Heart right ventricle (tissue), 16 donors: ENCODE data around the gene ZDHHC1. TPM values are rescaled to one million over a fixed set of nuclear protein-coding genes. Genes with fewer than 3 reads are reported as not detected.

ENCODE experiments used
- ATAC-seq, 8 donors: fragments of 200-7000 bp; cut with Tn5 transposase; one replicate each; pipeline ENCODE4 v1.9.1; 2020; ENCODE audit warnings: mild to moderate bottlenecking in 8 of 8, moderate library complexity in 8 of 8, moderate number of reproducible peaks in 1 of 8
- DNase-seq, 2 donors: peaks; one replicate each; pipeline ENCODE4 v3.0.0-alpha.2; 2020
- H3K27ac ChIP-seq, 10 donors: fragments of 200-600 bp; sonication (generic) in 2 of 10; one replicate each; pipeline versions ENCODE4 v1.5.0 to v1.8.0; 2020 to 2022; ENCODE audit warnings: mild to moderate bottlenecking in 3 of 10
- H3K27me3 ChIP-seq, 7 donors: fragments of 200-600 bp; one replicate each; pipeline ENCODE4 v1.8.0; 2021 to 2022; ENCODE audit warnings: mild to moderate bottlenecking in 2 of 7
- H3K36me3 ChIP-seq, 9 donors: fragments of 200-600 bp; sonication (generic) in 1 of 9; one replicate each; pipeline versions ENCODE4 v1.5.0 to v1.8.0; 2020 to 2022; ENCODE audit warnings: mild to moderate bottlenecking in 2 of 9
- H3K4me1 ChIP-seq, 9 donors: fragments of 200-600 bp; sonication (generic) in 1 of 9; one replicate each; pipeline versions ENCODE4 v1.5.0 to v1.8.0; 2020 to 2022; ENCODE audit warnings: mild to moderate bottlenecking in 4 of 9
- H3K4me3 ChIP-seq, 10 donors: fragments of 200-600 bp; sonication (generic) in 2 of 10; one replicate each; pipeline versions ENCODE4 v1.5.0 to v1.8.0; 2020 to 2022; ENCODE audit warnings: mild to moderate bottlenecking in 7 of 10, moderate library complexity in 2 of 10
- H3K9me3 ChIP-seq, 11 donors: fragments of 200-600 bp in 10 of 11; sonication (generic) in 2 of 11; one replicate each; pipeline versions ENCODE4 v1.5.0 to v1.8.0; 2013 to 2022; ENCODE audit warnings: mild to moderate bottlenecking in 2 of 11, control low read depth in 1 of 11, moderate library complexity in 1 of 11
- CTCF ChIP-seq, 9 donors: fragments of 200-600 bp; sonication (generic) in 2 of 9; IDR thresholded peaks; one replicate each; pipeline versions ENCODE4 v1.5.0 to v1.8.0; 2021 to 2022; ENCODE audit warnings: antibody characterized with exemption in 9 of 9, mild to moderate bottlenecking in 5 of 9, moderate library complexity in 1 of 9
- WGBS, 2 donors: extraction: QIAGEN DNeasy Blood & Tissue Kit; methylation state at CpG; one replicate each; pipeline ENCODE4 v1.1.7; 2013; ENCODE audit warnings: inconsistent platforms in 1 of 2; 5-methylcytosine and 5-hydroxymethylcytosine counted together
- intact Hi-C, 10 donors: fragments of 100-400 bp; cut with DNase I; formaldehyde crosslinking; loops; one replicate each; pipeline versions ENCODE4 v1.11.1 to v1.14.2; 2022
- polyA plus RNA-seq, 2 donors: library from polyadenylated mRNA; stranded (reverse); fragments of 200-250 nt; gene quantifications; one replicate each; pipeline ENCODE4 v1.2.3, GENCODE V29; 2013
- total RNA-seq, 10 donors: library from RNA; stranded (reverse); fragmentation: NEBNext Ultra II Directional in 3 of 10; extraction: Animal tissue kit (Norgen Biotek cat#: 25700) in 3 of 10; gene quantifications; one replicate each; pipeline versions ENCODE4 v1.2.1 to v1.2.4, GENCODE V29; 2021 to 2023
- donor health status: Arrhythmogenic right ventricular cardiomyopathy.
- donor health status: ischemic (EF 13 %, LVEDD 7.1; RV severe dilation, severe dysfunction).
- donor health status: healthy with polysubstance abuse.
- donor health status: DM: no; HTN: yes; CAD: no.
- donor health status: DM: no; HTN: no; CAD: no.
- donor health status: ischemic (EF 25% LVEDD 6.9; RV normal size, moderate dysfunction).
- donor health status: ischemic (EF 25% LVEDD 5.7; RV mildly dilated, moderate dysfunction).
- donor health status: healthy.
- donor health status: DM: yes; HTN: yes; CAD: no.
- donor health status: Ischemic cardiomyopathy.
- donor health status: ischemic (EF 35%, LVEDD 5.7; RV mildly dilated, moderate dysfunction).
- donor health status: nonischemic (EF 11% LVEDD 7.7; RV severe dilation, severe dysfunction).
- donor health status: DM: yes; HTN: yes; CAD: no.
- donor health status: PGD.
- donor health status: ischemic (EF 29% LVEDD 5.4; RV normal size, mild dysfunction).
- donor health status: nonischemic (EF 23%, LVEDD 6.1; RV moderate dilation, normal function).

ZDHHC1 gene
- total and polyA plus RNA-seq, 12 donors = 3.2 to 6.3 (median 4.1) TPM

- H3K4me3 ChIP-seq = no peak overlapping the region
- H3K9me3 ChIP-seq = no peaks in the 10 kb centered on the region
- peaks cover 0 to 65% (median 32%) of the 10 kb centered on the region in 7 donors for H3K27me3 ChIP-seq
- peaks cover 7 to 30% (median 22%) of the 10 kb centered on the region in 9 donors for H3K4me1 ChIP-seq
- H3K27ac ChIP-seq = no peak overlapping the region
- intact Hi-C loops = loop anchor here in 5 of 10 donors (2.0 to 5.0 kb wide), 3 partner anchors 36 to 41 kb away; no protein-coding TSS in a partner anchor
- DNase-seq (no peak), ATAC-seq (no peak)
- no peak for TF ChIP-seq CTCF (IDR thresholded peaks at IDR 0.05)
- WGBS, 2 donors = 91 to 93% methylated on average over 7 of the region's 7 CpGs
- H3K36me3 ChIP-seq = no peaks in the 10 kb centered on the region
Observed at GRCh38 chr16:67426022-67426421, 9.7 kb upstream of the ZDHHC1 start.

- no peak for TF ChIP-seq CTCF (IDR thresholded peaks at IDR 0.05)
- H3K27ac ChIP-seq = no peak overlapping the region
- ATAC-seq (no peak), DNase-seq (no peak)
- no peaks in the 10 kb centered on the region for H3K9me3 ChIP-seq
- peaks cover 0 to 61% (median 32%) of the 10 kb centered on the region in 7 donors for H3K27me3 ChIP-seq
- no peaks in the 10 kb centered on the region for H3K36me3 ChIP-seq
- H3K4me1 ChIP-seq = peaks cover 6 to 25% (median 18%) of the 10 kb centered on the region in 9 donors
- intact Hi-C loops = loop anchor here in 4 of 10 donors (5.0 kb wide), 2 partner anchors 37 to 42 kb away; no protein-coding TSS in a partner anchor
- WGBS, 2 donors = 81 to 85% methylated on average over 4 of the region's 4 CpGs
- H3K4me3 ChIP-seq = no peak overlapping the region
Observed at GRCh38 chr16:67425580-67425979, 9.3 kb upstream of the ZDHHC1 start.

- no peak for TF ChIP-seq CTCF (IDR thresholded peaks at IDR 0.05)
- intact Hi-C loops = loop anchor here in 4 of 10 donors (5.0 kb wide), 2 partner anchors 37 to 42 kb away; no protein-coding TSS in a partner anchor
- no peak overlapping the region for H3K4me3 ChIP-seq
- no peak for ATAC-seq
- no peaks in the 10 kb centered on the region for H3K36me3 ChIP-seq
- no peaks in the 10 kb centered on the region for H3K9me3 ChIP-seq
- DNase-seq = no peak
- peaks cover 0 to 55% (median 29%) of the 10 kb centered on the region in 7 donors for H3K27me3 ChIP-seq
- peaks cover 4 to 20% (median 13%) of the 10 kb centered on the region in 9 donors for H3K4me1 ChIP-seq
- no peak overlapping the region for H3K27ac ChIP-seq
- WGBS, 2 donors = 48 to 53% methylated on average over 6 of the region's 6 CpGs
Observed at GRCh38 chr16:67425061-67425460, 8.8 kb upstream of the ZDHHC1 start.

- ATAC-seq = no peak
- no peak for DNase-seq
- intact Hi-C loops = no loop called here
- TF ChIP-seq CTCF (IDR thresholded peaks at IDR 0.05) = no peak
- H3K9me3 ChIP-seq = no peaks in the 10 kb centered on the region
- H3K4me1 ChIP-seq = peaks cover 4 to 20% (median 12%) of the 10 kb centered on the region in 9 donors
- WGBS, 2 donors = 50 to 53% methylated on average over 5 of the region's 5 CpGs
- no peaks in the 10 kb centered on the region for H3K36me3 ChIP-seq
- no peak overlapping the region for H3K27ac ChIP-seq
- H3K4me3 ChIP-seq = no peak overlapping the region
- H3K27me3 ChIP-seq = peaks cover 0 to 47% (median 24%) of the 10 kb centered on the region in 7 donors
Observed at GRCh38 chr16:67424261-67424615, 8.0 kb upstream of the ZDHHC1 start.
